Neural cell (in vitro differentiated cells): ENCODE results near the gene HSFX4.

ENCODE experiments used
- CTCF ChIP-seq: fragments of 450-650 bp; IDR thresholded peaks from 2 replicates; pipeline ENCODE4 v1.5.1; 2014; ENCODE audit warnings: antibody characterized with exemption, mild to moderate bottlenecking, moderate library complexity; ENCODE audit not compliant: poor library complexity, severe bottlenecking
- EZH2 ChIP-seq: fragments of 200-600, 300-800 bp; shearing (Covaris generic), sonication (generic); IDR thresholded peaks from 2 replicates; pipeline ENCODE4 v1.6.1; 2014; ENCODE audit warnings: antibody characterized with exemption, low read length, borderline replicate concordance, mild to moderate bottlenecking; ENCODE audit not compliant: insufficient read depth, poor library complexity, severe bottlenecking
- MXI1 ChIP-seq: fragments of 450-650 bp; conservative IDR thresholded peaks from 2 replicates; pipeline ENCODE4 v1.6.1; 2014; ENCODE audit warnings: antibody characterized with exemption, mild to moderate bottlenecking; ENCODE audit not compliant: poor library complexity, severe bottlenecking
- POLR2AphosphoS5 ChIP-seq: IDR thresholded peaks from 2 replicates; pipeline ENCODE4 v1.6.1; 2012
- RAD21 ChIP-seq: fragments of 450-650 bp; conservative IDR thresholded peaks from 2 replicates; pipeline ENCODE4 v1.6.1; 2014; ENCODE audit warnings: antibody characterized with exemption, mild to moderate bottlenecking, moderate library complexity
- SMC3 ChIP-seq: fragments of 450-650 bp; conservative IDR thresholded peaks from 2 replicates; pipeline ENCODE4 v1.6.1; 2014; ENCODE audit warnings: antibody characterized with exemption, mild to moderate bottlenecking, moderate library complexity; ENCODE audit not compliant: poor library complexity

DNA sequence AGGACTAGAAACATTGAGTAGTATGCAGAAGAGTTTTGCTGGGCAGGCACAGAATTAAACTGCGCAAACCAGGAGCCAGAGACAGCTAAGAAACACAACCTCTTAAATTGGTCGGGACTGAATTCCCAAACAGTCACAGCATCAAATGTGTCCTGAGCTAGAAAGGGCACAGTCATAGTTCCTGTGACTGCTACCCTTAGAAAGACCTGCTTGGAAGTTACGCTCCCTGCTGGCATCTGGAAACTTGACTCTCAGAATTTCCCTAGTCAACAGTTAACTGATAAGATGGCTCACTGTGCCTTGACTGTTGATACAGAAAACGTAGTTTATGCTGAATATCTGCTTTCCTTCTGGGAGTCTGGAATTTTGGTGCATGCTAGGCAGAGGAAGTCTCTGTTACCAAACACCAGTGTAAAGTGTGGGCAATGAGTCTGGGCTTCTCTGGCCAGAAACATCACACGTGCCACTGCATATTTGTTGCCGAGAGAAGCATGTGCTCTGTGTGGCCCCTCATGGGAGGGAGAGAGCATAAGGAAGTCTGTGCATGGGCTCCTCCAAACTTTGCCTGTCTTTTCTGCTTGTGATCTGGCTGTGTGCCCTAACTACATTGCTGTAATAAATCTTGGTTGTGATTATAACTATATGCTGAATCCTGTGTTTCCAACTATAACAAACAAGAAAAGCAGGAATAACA lies 20.5 kb downstream of the HSFX4 start:
- TF ChIP-seq MXI1 (no peak), CTCF (no peak), POLR2AphosphoS5 (no peak), SMC3 (no peak), EZH2 (no peak), RAD21 (no peak)
